Sigmoid colon (tissue), 7 donors: Measurements from ENCODE around the gene KAZN. TPM values are rescaled to one million over a fixed set of nuclear protein-coding genes. Genes with fewer than 3 reads are reported as not detected.

ENCODE experiments used
- DNase-seq: peaks from one replicate; pipeline ENCODE4 v3.0.0-alpha.2; 2019
- H3K27ac ChIP-seq, 4 donors: fragments of 200-600 bp; sonication (generic); one replicate each; pipeline ENCODE4 v1.5.1; 2016 to 2019; ENCODE audit warnings: mild to moderate bottlenecking in 1 of 4
- H3K27me3 ChIP-seq, 3 donors: fragments of 200-600 bp; sonication (generic); one replicate each; pipeline ENCODE4 v1.5.1; 2019; ENCODE audit warnings: mild to moderate bottlenecking in 1 of 3
- H3K36me3 ChIP-seq, 4 donors: fragments of 200-600 bp; sonication (generic); one replicate each; pipeline ENCODE4 v1.5.1; 2016 to 2019
- H3K4me1 ChIP-seq, 4 donors: fragments of 200-600 bp; sonication (generic); one replicate each; pipeline ENCODE4 v1.5.1; 2017 to 2019
- H3K4me3 ChIP-seq, 4 donors: fragments of 200-600 bp; sonication (generic); one replicate each; pipeline ENCODE4 v1.5.1; 2017 to 2019; ENCODE audit warnings: mild to moderate bottlenecking in 2 of 4, moderate library complexity in 1 of 4
- H3K9me3 ChIP-seq, 4 donors: fragments of 200-600 bp in 3 of 4; sonication (generic) in 3 of 4; one replicate each; pipeline versions ENCODE4 v1.5.1 to v1.6.1; 2013 to 2019
- CTCF ChIP-seq, 4 experiments: fragments of 450-650 bp in 3 of 4; fragments of 200-600 bp in 1 of 4; IDR thresholded peaks; one replicate each; pipeline ENCODE4 v1.5.1; 2016 to 2019; ENCODE audit warnings: antibody characterized with exemption in 4 of 4, mild to moderate bottlenecking in 3 of 4, moderate library complexity in 2 of 4
- EP300 ChIP-seq, 4 donors: sonication (generic); formaldehyde crosslinking; IDR thresholded peaks; one replicate each; pipeline ENCODE4 v1.6.1; 2017; ENCODE audit warnings: antibody characterized with exemption in 4 of 4
- POLR2A ChIP-seq, 2 donors: fragments of 450-650 bp; IDR thresholded peaks; one replicate each; pipeline ENCODE4 v1.6.1; 2016; ENCODE audit warnings: antibody characterized with exemption in 2 of 2, mild to moderate bottlenecking in 2 of 2, moderate library complexity in 2 of 2
- POLR2AphosphoS5 ChIP-seq, 4 donors: sonication (generic); formaldehyde crosslinking; IDR thresholded peaks; one replicate each; pipeline ENCODE4 v1.6.1; 2017; ENCODE audit warnings: antibody characterized with exemption in 4 of 4
- WGBS, 2 donors: extraction: QIAGEN DNeasy Blood & Tissue Kit; methylation state at CpG; one replicate each; pipeline ENCODE4 v1.1.7; 2013; 5-methylcytosine and 5-hydroxymethylcytosine counted together
- intact Hi-C: fragments of 100-400 bp; cut with DNase I; formaldehyde crosslinking; loops from one replicate; pipeline ENCODE4 v1.15.1; 2023
- polyA plus RNA-seq, 3 donors: library from polyadenylated mRNA; stranded (reverse); fragments of 200-250 nt; gene quantifications; one replicate each; pipeline ENCODE4 v1.2.3, GENCODE V29; 2013
- total RNA-seq, 4 donors: library from RNA; depleted of rRNA; stranded (reverse); fragments of >200 nt; gene quantifications; one replicate each; pipeline ENCODE4 v1.1.0, GENCODE V29; 2016
- donor health status: healthy with polysubstance abuse.
- donor health status: Bipolar disorder and iron deficiency.
- donor health status: healthy.

Gene KAZN
- total and polyA plus RNA-seq, 7 donors, result 2.5 to 11.4 (median 5.6) TPM

- peak overlapping the region in 1 of 4 donors; percentile 15 for H3K27ac ChIP-seq
- no peaks in the 10 kb centered on the region for H3K36me3 ChIP-seq
- H3K27me3 ChIP-seq, result peaks cover 30 to 54% (median 37%) of the 10 kb centered on the region in 3 donors
- DNase-seq, result peak; percentile 91
- H3K4me3 ChIP-seq, result no peak overlapping the region
- no peaks in the 10 kb centered on the region for H3K9me3 ChIP-seq
- peaks cover 0 to 23% (median 19%) of the 10 kb centered on the region in 4 donors for H3K4me1 ChIP-seq
- TF ChIP-seq CTCF (IDR thresholded peaks at IDR 0.05) (no peak), POLR2A (IDR thresholded peaks at IDR 0.05) (no peak), EP300 (IDR thresholded peaks at IDR 0.05) (peak in 1 of 4 donors; percentile 13), POLR2AphosphoS5 (IDR thresholded peaks at IDR 0.05) (peak in 2 of 4 donors; percentile 48 to 50)
- WGBS, 2 donors, result 72 to 83% methylated on average over 9 of the region's 9 CpGs
- intact Hi-C loops, result no loop called here
These were observed 3.7 kb downstream of the KAZN start for GRCh38 chr1:14602136-14602535.

GRCh38 chr1:14603645-14604044 lies 5.2 kb downstream of the KAZN start:
- Histone ChIP-seq H3K4me1 (peaks cover 0 to 11% (median 10%) of the 10 kb centered on the region in 4 donors), H3K4me3 (no peak overlapping the region), H3K27ac (no peak overlapping the region), H3K36me3 (no peaks in the 10 kb centered on the region), H3K27me3 (peaks cover 16 to 39% (median 22%) of the 10 kb centered on the region in 3 donors), H3K9me3 (no peaks in the 10 kb centered on the region)
- no peak for DNase-seq
- intact Hi-C loops, result no loop called here
- WGBS, 2 donors, result 84 to 85% methylated on average over 2 of the region's 2 CpGs
- TF ChIP-seq POLR2A (IDR thresholded peaks at IDR 0.05) (no peak), CTCF (IDR thresholded peaks at IDR 0.05) (no peak), EP300 (IDR thresholded peaks at IDR 0.05) (no peak), POLR2AphosphoS5 (IDR thresholded peaks at IDR 0.05) (no peak)

- WGBS, 2 donors, result 90 to 95% methylated on average over 5 of the region's 5 CpGs
- no peak for DNase-seq
- no peaks in the 10 kb centered on the region for H3K9me3 ChIP-seq
- TF ChIP-seq CTCF (IDR thresholded peaks at IDR 0.05) (no peak), POLR2AphosphoS5 (IDR thresholded peaks at IDR 0.05) (no peak), EP300 (IDR thresholded peaks at IDR 0.05) (no peak), POLR2A (IDR thresholded peaks at IDR 0.05) (no peak)
- peaks cover 0 to 4% (median 2%) of the 10 kb centered on the region in 4 donors for H3K4me1 ChIP-seq
- intact Hi-C loops, result no loop called here
- H3K27me3 ChIP-seq, result peaks cover 8 to 31% (median 15%) of the 10 kb centered on the region in 3 donors
- no peak overlapping the region for H3K27ac ChIP-seq
- H3K4me3 ChIP-seq, result no peak overlapping the region
- H3K36me3 ChIP-seq, result no peaks in the 10 kb centered on the region
These were observed 5.9 kb downstream of the KAZN start for GRCh38 chr1:14604414-14604813.

- no peak for DNase-seq
- Histone ChIP-seq H3K9me3 (no peaks in the 10 kb centered on the region), H3K4me3 (no peak overlapping the region), H3K27me3 (peaks cover under 1 to 16% (median 3%) of the 10 kb centered on the region in 3 donors), H3K36me3 (no peaks in the 10 kb centered on the region), H3K4me1 (no peaks in the 10 kb centered on the region), H3K27ac (no peak overlapping the region)
- intact Hi-C loops, result no loop called here
- TF ChIP-seq EP300 (IDR thresholded peaks at IDR 0.05) (no peak), POLR2A (IDR thresholded peaks at IDR 0.05) (no peak), CTCF (IDR thresholded peaks at IDR 0.05) (no peak), POLR2AphosphoS5 (IDR thresholded peaks at IDR 0.05) (no peak)
- WGBS, 2 donors, result 93 to 94% methylated on average over 1 of the region's 1 CpG
These were observed 7.5 kb downstream of the KAZN start for GRCh38 chr1:14605945-14606344.

GRCh38 chr1:14606632-14607031 lies 8.1 kb downstream of the KAZN start:
- intact Hi-C loops, result no loop called here
- H3K27me3 ChIP-seq, result peaks cover 0 to 9% (median 3%) of the 10 kb centered on the region in 3 donors
- DNase-seq, result no peak
- no peak overlapping the region for H3K4me3 ChIP-seq
- no peaks in the 10 kb centered on the region for H3K4me1 ChIP-seq
- H3K9me3 ChIP-seq, result no peaks in the 10 kb centered on the region
- 0 to 38% methylated on average over 1 of the region's 1 CpG for WGBS, 2 donors
- no peaks in the 10 kb centered on the region for H3K36me3 ChIP-seq
- TF ChIP-seq POLR2AphosphoS5 (IDR thresholded peaks at IDR 0.05), result no peak
- TF ChIP-seq CTCF (IDR thresholded peaks at IDR 0.05), result no peak
- TF ChIP-seq POLR2A (IDR thresholded peaks at IDR 0.05), result no peak
- no peak for TF ChIP-seq EP300 (IDR thresholded peaks at IDR 0.05)
- no peak overlapping the region for H3K27ac ChIP-seq
